Stimulated activated CD8-positive, alpha-beta memory T cell treated with anti-CD3 and anti-CD28 coated beads, Interleukin-12 subunit alpha, Interleukin-12 subunit beta, amount 100 ng/mL, for 24 hours (primary cell): Measurements from ENCODE around the gene STAC2.

Experiments
- DNase-seq: peaks from one replicate; pipeline ENCODE4 v3.0.0-alpha.2; 2020; ENCODE audit errors: extremely low read depth

The STAC2 gene

DNA sequence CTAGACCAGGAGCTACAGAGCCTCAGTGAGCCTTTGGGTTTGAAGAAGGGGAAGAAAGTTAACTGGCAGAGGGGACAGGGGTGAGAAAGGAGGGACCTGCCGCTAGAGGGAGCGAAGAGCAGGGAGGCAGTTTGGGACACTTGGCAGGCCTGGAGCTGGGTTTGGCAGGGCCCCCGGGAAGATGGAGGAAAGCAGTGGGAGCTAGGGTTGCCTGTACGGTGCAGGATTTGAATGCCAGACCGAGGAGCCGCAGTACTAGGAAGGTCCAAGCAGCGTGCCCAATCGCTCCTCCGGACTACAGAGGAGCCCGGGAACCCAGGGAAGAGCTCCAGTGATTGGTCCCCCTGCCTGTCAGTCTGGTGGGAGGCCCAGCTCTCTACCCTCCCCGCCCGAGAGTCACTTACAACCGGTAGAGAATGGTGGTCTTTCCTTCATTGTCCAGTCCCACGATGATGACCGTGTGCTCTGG, 61.0 kb downstream of the STAC2 start:
- DNase-seq = peak; percentile 48

DNA sequence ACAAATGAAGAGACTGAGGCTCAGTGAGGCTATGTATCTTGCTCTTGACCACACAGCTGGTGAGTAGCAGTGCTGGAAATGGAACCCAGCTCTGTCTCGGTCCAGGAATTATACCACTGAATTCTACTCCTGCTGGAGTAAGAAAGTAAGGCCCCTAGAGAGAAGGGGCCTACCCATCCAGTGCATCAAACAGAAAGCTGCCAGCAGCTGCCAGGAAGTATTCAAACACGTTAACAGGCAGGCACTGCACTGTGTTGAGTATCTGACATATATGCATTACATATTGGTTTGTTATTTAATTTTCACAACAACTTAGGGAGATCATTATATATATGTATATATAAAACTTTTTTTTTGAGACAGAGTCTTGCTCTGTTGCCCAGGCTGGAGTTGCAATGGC, 63.8 kb downstream of the STAC2 start:
- no peak for DNase-seq
